HepG2 (cell line): Measurements from ENCODE around the gene ZFPM1. TPM values are rescaled to one million over a fixed set of nuclear protein-coding genes. Genes with fewer than 3 reads are reported as not detected.

ENCODE experiments used
- AHR ChIP-seq: IDR thresholded peaks from 2 replicates; pipeline ENCODE4 v1.6.1; 2018; ENCODE audit warnings: missing genetic modification reagents, missing compliant biosample characterization
- CHD4 ChIP-seq: fragments of 200-600 bp; sonication (generic); IDR thresholded peaks from 2 replicates; pipeline ENCODE4 v1.7.0; 2017; ENCODE audit warnings: mild to moderate bottlenecking, low read length, borderline replicate concordance
- HMGA1 ChIP-seq: sonication (generic); formaldehyde crosslinking; conservative IDR thresholded peaks from 2 replicates; pipeline ENCODE4 v1.4.0; 2020; ENCODE audit warnings: missing genetic modification reagents
- KLF9 ChIP-seq: IDR thresholded peaks from 2 replicates; pipeline ENCODE4 v1.6.1; 2016; ENCODE audit warnings: low read depth
- MBNL3 ChIP-seq: fragments of 250-450 bp; sonication (Bioruptor Pico); conservative IDR thresholded peaks from 2 replicates; pipeline ENCODE4 v1.8.0; 2022; ENCODE audit warnings: mild to moderate bottlenecking, inconsistent platforms
- MTF1 ChIP-seq: sonication (generic); formaldehyde crosslinking; IDR thresholded peaks from 2 replicates; pipeline ENCODE4 v1.5.0; 2020; ENCODE audit warnings: missing genetic modification reagents
- MXI1 ChIP-seq: IDR thresholded peaks from 3 replicates; pipeline ENCODE4 v1.6.1; 2012; ENCODE audit warnings: low read depth, low read length, inconsistent platforms, borderline replicate concordance
- NFE2L2 ChIP-seq: fragments of 150-350 bp; IDR thresholded peaks from 2 replicates; pipeline ENCODE4 v1.6.1; 2014; ENCODE audit warnings: low read length
- PHF5A ChIP-seq: IDR thresholded peaks from one replicate; pipeline ENCODE4 v1.6.1; 2018; ENCODE audit warnings: low read depth, missing genetic modification reagents; ENCODE audit not compliant: unreplicated experiment
- SALL1 ChIP-seq: sonication (generic); formaldehyde crosslinking; IDR thresholded peaks from 2 replicates; pipeline ENCODE4 v1.8.0; 2022; ENCODE audit warnings: mild to moderate bottlenecking, missing genetic modification reagents
- SMARCE1 ChIP-seq: fragments of 450-650 bp; IDR thresholded peaks from 2 replicates; pipeline ENCODE4 v1.6.1; 2017; ENCODE audit warnings: borderline replicate concordance
- U2AF1 ChIP-seq: fragments of 200-400 bp; formaldehyde crosslinking; optimal IDR thresholded peaks from 2 replicates; pipeline ENCODE3; 2017; ENCODE audit warnings: mild to moderate bottlenecking, low read depth, low read length
- ZBTB21 ChIP-seq: sonication (generic); formaldehyde crosslinking; IDR thresholded peaks from 2 replicates; pipeline ENCODE4 v1.4.0; 2020; ENCODE audit warnings: missing genetic modification reagents
- ZFP41 ChIP-seq: sonication (generic); formaldehyde crosslinking; IDR thresholded peaks from 2 replicates; pipeline ENCODE4 v1.4.0; 2020; ENCODE audit warnings: mild to moderate bottlenecking, missing genetic modification reagents, borderline replicate concordance
- ZNF232 ChIP-seq: sonication (generic); formaldehyde crosslinking; IDR thresholded peaks from 2 replicates; pipeline ENCODE4 v1.4.0; 2020; ENCODE audit warnings: missing genetic modification reagents, borderline replicate concordance
- ZNF251 ChIP-seq: sonication (generic); formaldehyde crosslinking; IDR thresholded peaks from 2 replicates; pipeline ENCODE4 v1.9.0; 2021; ENCODE audit warnings: mild to moderate bottlenecking, missing genetic modification reagents
- ZNF333 ChIP-seq: sonication (generic); formaldehyde crosslinking; IDR thresholded peaks from 2 replicates; pipeline ENCODE4 v1.4.0; 2020; ENCODE audit warnings: mild to moderate bottlenecking, missing genetic modification reagents, borderline replicate concordance
- ZNF431 ChIP-seq: sonication (generic); formaldehyde crosslinking; IDR thresholded peaks from 2 replicates; pipeline ENCODE4 v1.9.0; 2022; ENCODE audit warnings: missing genetic modification reagents, low read depth, mild to moderate bottlenecking, borderline replicate concordance
- ZNF446 ChIP-seq: sonication (generic); formaldehyde crosslinking; IDR thresholded peaks from 2 replicates; pipeline ENCODE4 v1.5.0; 2020; ENCODE audit warnings: mild to moderate bottlenecking, missing genetic modification reagents
- ZNF788 ChIP-seq: sonication (generic); formaldehyde crosslinking; IDR thresholded peaks from 2 replicates; pipeline ENCODE4 v1.5.0; 2020; ENCODE audit warnings: mild to moderate bottlenecking, missing genetic modification reagents, borderline replicate concordance
- ZSCAN12 ChIP-seq: sonication (generic); formaldehyde crosslinking; IDR thresholded peaks from 2 replicates; pipeline ENCODE4 v1.9.0; 2021; ENCODE audit warnings: mild to moderate bottlenecking, missing genetic modification reagents
- ZSCAN21 ChIP-seq: sonication (generic); formaldehyde crosslinking; IDR thresholded peaks from 2 replicates; pipeline ENCODE4 v1.8.0; 2022; ENCODE audit warnings: mild to moderate bottlenecking, missing genetic modification reagents, moderate library complexity, borderline replicate concordance
- polyA plus RNA-seq, 8 experiments: library from polyadenylated mRNA; depleted of rRNA in 3 of 8; stranded (reverse) in 7 of 8; unstranded in 1 of 8; fragments of >200 nt; fragmentation: Illumina TruSeq in 4 of 8; extraction: Trizol in 4 of 8; gene quantifications; 2 replicates each; pipeline versions ENCODE4 v1.2.1 to v1.2.3, GENCODE V29; 2011 to 2016; ENCODE audit warnings: low read depth in 4 of 8, missing spikeins in 1 of 8, mixed read lengths in 1 of 8; ENCODE audit not compliant: insufficient read depth in 1 of 8
- total RNA-seq, 5 experiments: library from RNA; depleted of rRNA; stranded (reverse); fragments of >200 nt; fragmentation: Illumina TruSeq; extraction: Trizol; gene quantifications; 2 replicates each; pipeline ENCODE4 v1.2.3, GENCODE V29; 2016; ENCODE audit warnings: low read depth in 1 of 5
- TF ChIP-seq, protein P1 (sequence below): sonication (generic); formaldehyde crosslinking; conservative IDR thresholded peaks from 2 replicates; pipeline ENCODE4 v1.4.0; 2020; ENCODE audit warnings: missing genetic modification reagents
- TF ChIP-seq, protein P2 (sequence below): sonication (generic); formaldehyde crosslinking; IDR thresholded peaks from 2 replicates; pipeline ENCODE4 v1.8.0; 2022; ENCODE audit warnings: missing genetic modification reagents, mild to moderate bottlenecking, moderate library complexity, borderline replicate concordance

Gene ZFPM1
- total and polyA plus RNA-seq, 2 of the 13 experiments (the other 11 are each of a cell fraction or from before 2014, with no cell fraction given): 1.3 to 3.8 TPM

DNA sequence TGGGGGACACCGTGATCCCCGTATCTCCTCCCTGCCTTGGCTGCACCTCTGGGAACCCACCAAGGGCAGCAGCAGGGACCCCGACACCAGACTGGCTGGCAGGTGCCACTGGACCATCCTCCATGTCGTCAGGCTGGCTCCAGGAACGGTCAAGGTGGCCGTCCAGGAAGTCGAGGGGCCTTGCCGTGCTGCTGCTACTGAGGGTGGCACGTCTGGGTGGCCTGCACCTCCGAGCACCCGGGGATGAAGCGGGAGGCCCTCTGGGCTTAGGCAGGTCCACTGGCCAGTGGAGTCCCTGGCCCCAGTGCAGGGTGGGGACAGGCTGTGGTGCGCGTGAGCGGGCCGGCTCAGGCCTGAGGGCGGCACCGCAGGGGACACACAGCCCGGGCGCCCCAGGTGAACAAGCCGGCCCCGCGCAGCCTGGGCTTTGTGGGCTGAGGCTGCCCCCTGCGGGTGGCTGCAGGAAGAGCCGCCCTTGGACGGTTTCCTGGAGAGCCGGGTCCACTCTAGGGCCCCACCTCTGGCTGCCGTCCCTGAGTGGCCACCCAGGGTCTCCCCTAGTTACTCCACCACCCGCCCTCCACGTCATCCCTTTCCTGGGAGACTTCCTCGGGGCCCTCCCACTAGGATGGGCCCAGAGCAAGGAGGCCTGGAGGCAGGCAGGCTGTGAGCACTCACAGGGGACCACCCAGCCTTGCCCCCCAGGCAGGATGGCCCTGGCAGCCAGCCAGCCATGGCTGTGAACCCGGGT is 74.3 kb downstream of the ZFPM1 start (continued):
- TF ChIP-seq ZNF431 (no peak), MBNL3 (no peak), AHR (CRISPR knock-in tag) (no peak; the same call in 1 of the 2 replicates), ZNF251 (CRISPR knock-in tag) (no peak), ZSCAN21 (CRISPR knock-in tag) (no peak; the same call in 1 of the 2 replicates), PHF5A (no peak), ZNF232 (CRISPR knock-in tag) (0 out of 2 replicates have a peak, but pooled peaks have one; percentile 58), ZFP41 (no peak), SMARCE1 (no peak), ZBTB21 (CRISPR knock-in tag) (no peak), KLF9 (CRISPR knock-in tag) (no peak), SALL1 (CRISPR knock-in tag) (peak; percentile 73), U2AF1 (no peak), ZNF788 (CRISPR knock-in tag) (peak; percentile 74; the same call in 1 of the 2 replicates), MXI1 (peak; percentile 53; the same call in 1 of the 3 replicates), HMGA1 (CRISPR knock-in tag) (no peak), MTF1 (CRISPR knock-in tag) (no peak), NFE2L2 (no peak), CHD4 (no peak), ZNF333 (no peak), ZSCAN12 (CRISPR knock-in tag) (no peak), ZNF446 (CRISPR knock-in tag) (no peak)
- TF ChIP-seq, protein P1, sequence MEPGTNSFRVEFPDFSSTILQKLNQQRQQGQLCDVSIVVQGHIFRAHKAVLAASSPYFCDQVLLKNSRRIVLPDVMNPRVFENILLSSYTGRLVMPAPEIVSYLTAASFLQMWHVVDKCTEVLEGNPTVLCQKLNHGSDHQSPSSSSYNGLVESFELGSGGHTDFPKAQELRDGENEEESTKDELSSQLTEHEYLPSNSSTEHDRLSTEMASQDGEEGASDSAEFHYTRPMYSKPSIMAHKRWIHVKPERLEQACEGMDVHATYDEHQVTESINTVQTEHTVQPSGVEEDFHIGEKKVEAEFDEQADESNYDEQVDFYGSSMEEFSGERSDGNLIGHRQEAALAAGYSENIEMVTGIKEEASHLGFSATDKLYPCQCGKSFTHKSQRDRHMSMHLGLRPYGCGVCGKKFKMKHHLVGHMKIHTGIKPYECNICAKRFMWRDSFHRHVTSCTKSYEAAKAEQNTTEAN (CRISPR knock-in tag): no peak
- TF ChIP-seq, protein P2, sequence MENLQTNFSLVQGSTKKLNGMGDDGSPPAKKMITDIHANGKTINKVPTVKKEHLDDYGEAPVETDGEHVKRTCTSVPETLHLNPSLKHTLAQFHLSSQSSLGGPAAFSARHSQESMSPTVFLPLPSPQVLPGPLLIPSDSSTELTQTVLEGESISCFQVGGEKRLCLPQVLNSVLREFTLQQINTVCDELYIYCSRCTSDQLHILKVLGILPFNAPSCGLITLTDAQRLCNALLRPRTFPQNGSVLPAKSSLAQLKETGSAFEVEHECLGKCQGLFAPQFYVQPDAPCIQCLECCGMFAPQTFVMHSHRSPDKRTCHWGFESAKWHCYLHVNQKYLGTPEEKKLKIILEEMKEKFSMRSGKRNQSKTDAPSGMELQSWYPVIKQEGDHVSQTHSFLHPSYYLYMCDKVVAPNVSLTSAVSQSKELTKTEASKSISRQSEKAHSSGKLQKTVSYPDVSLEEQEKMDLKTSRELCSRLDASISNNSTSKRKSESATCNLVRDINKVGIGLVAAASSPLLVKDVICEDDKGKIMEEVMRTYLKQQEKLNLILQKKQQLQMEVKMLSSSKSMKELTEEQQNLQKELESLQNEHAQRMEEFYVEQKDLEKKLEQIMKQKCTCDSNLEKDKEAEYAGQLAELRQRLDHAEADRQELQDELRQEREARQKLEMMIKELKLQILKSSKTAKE: no peak
